HCT116 (cell line): ENCODE measurements around the gene SLC35G4. TPM values are rescaled to one million over a fixed set of nuclear protein-coding genes. Genes with fewer than 3 reads are reported as not detected.
"Not testable (repeated sequence)": the region's sequence is repeated elsewhere in the genome, so short reads cannot be mapped to it uniquely, and the experiment has no call there.

Source experiments
- ATAC-seq: fragments of 200-7000 bp; cut with Tn5 transposase; 2 replicates; pipeline ENCODE4 v1.9.1; 2020; ENCODE audit warnings: mild to moderate bottlenecking, moderate library complexity
- BruUV-seq: library from RNA; stranded (reverse); fragments of 400-500 nt; replicated peaks from 2 replicates; lab custom pipeline; 2021; lab: Mats Ljungman, UMichigan
- CTCF ChIA-PET: fragments of 300-600 bp; sonication (Branson Sonifier 250); formaldehyde crosslinking; loops from one replicate; lab custom pipeline; 2021; ENCODE audit warnings: antibody characterized with exemption; lab: Charles Lee
- POLR2A ChIA-PET: fragments of 300-600, 350-600 bp; sonication (Branson Sonifier 250); formaldehyde crosslinking; loops from one replicate; lab custom pipeline; 2021; ENCODE audit warnings: antibody characterized with exemption; lab: Charles Lee
- RAD21 ChIA-PET, 2 experiments: fragments of 300-600 bp; sonication (Branson Sonifier 250); formaldehyde crosslinking; loops; one replicate each; lab custom pipeline; 2023; ENCODE audit warnings: low total read pairs in 2 of 2; ENCODE audit not compliant: uncharacterized antibody in 2 of 2, unreplicated experiment in 2 of 2, low non-redundant PET in 1 of 2; lab: Charles Lee
- DNase-seq: peaks from one replicate; pipeline ENCODE4 v3.0.0-alpha.2; 2010; ENCODE audit warnings: low read depth, low spot score
- H2AFZ ChIP-seq: fragments of 200-600 bp; shearing (Covaris generic), sonication (generic); 2 replicates; pipeline ENCODE4 v1.6.1; 2017; ENCODE audit warnings: low read depth, mixed run types, mixed read lengths, antibody characterized with exemption, low read length; ENCODE audit not compliant: poor library complexity, severe bottlenecking
- H3K27ac ChIP-seq: 2 replicates; pipeline ENCODE4 v1.5.1; 2012; ENCODE audit warnings: low read depth, low read length
- H3K27me3 ChIP-seq: fragments of 200-600 bp; sonication (generic); 2 replicates; pipeline ENCODE4 v1.6.1; 2016; ENCODE audit warnings: mixed run types, low read length, mixed read lengths; ENCODE audit not compliant: insufficient read depth
- H3K36me3 ChIP-seq, 2 experiments: fragments of 200-500 bp in 1 of 2; fragments of 200-600 bp in 1 of 2; sonication (Bioruptor generic) in 1 of 2; sonication (generic) in 1 of 2; 2 replicates each; pipeline versions ENCODE4 v1.5.1 to v1.6.1; 2014 to 2016; ENCODE audit warnings: low read length in 2 of 2, inconsistent platforms in 1 of 2, mixed read lengths in 1 of 2, mixed run types in 1 of 2; ENCODE audit not compliant: insufficient read depth in 2 of 2, control insufficient read depth in 1 of 2
- H3K4me1 ChIP-seq, 2 experiments: fragments of 200-600 bp in 1 of 2; sonication (generic) in 1 of 2; 2 replicates each; pipeline versions ENCODE4 v1.5.1 to v1.6.1; 2012 to 2017; ENCODE audit warnings: low read length in 2 of 2, inconsistent platforms in 1 of 2, mild to moderate bottlenecking in 1 of 2, mixed read lengths in 1 of 2, mixed run types in 1 of 2, moderate library complexity in 1 of 2; ENCODE audit not compliant: insufficient read depth in 2 of 2, control insufficient read depth in 1 of 2
- H3K4me2 ChIP-seq: fragments of 200-600 bp; sonication (generic); 2 replicates; pipeline ENCODE4 v1.6.1; 2017; ENCODE audit warnings: mixed run types, low read length, mixed read lengths
- H3K4me3 ChIP-seq, 2 experiments: fragments of 200-600 bp in 1 of 2; sonication (generic) in 1 of 2; replicated peaks in 1 of 2; 2 replicates each; pipeline ENCODE4 v1.5.1; 2011 to 2016; ENCODE audit warnings: low read length in 2 of 2, control low read depth in 1 of 2, low read depth in 1 of 2, mild to moderate bottlenecking in 1 of 2, mixed read lengths in 1 of 2, mixed run types in 1 of 2
- H3K79me2 ChIP-seq: fragments of 200-600 bp; sonication (generic); 2 replicates; pipeline ENCODE4 v1.6.1; 2017; ENCODE audit warnings: mild to moderate bottlenecking, mixed run types, low read length, moderate library complexity, mixed read lengths; ENCODE audit not compliant: insufficient read depth
- H3K9ac ChIP-seq: fragments of 200-600 bp; sonication (generic); 2 replicates; pipeline ENCODE4 v1.6.1; 2016; ENCODE audit warnings: low read length, mixed read lengths
- H3K9me2 ChIP-seq: fragments of 200-600 bp; sonication (generic), shearing (Covaris generic); 2 replicates; pipeline ENCODE4 v1.6.1; 2017; ENCODE audit warnings: mixed run types, mild to moderate bottlenecking, moderate library complexity; ENCODE audit not compliant: insufficient read depth
- H3K9me3 ChIP-seq, 2 experiments: fragments of 200-500 bp in 1 of 2; fragments of 200-600 bp in 1 of 2; sonication (Bioruptor generic) in 1 of 2; sonication (generic) in 1 of 2; 2 replicates each; pipeline ENCODE4 v1.6.1; 2014 to 2017; ENCODE audit warnings: low read length in 2 of 2, mixed read lengths in 2 of 2, inconsistent platforms in 1 of 2, low read depth in 1 of 2, mild to moderate bottlenecking in 1 of 2, mixed run types in 1 of 2, moderate library complexity in 1 of 2; ENCODE audit not compliant: control insufficient read depth in 1 of 2, insufficient read depth in 1 of 2
- H4K20me1 ChIP-seq: fragments of 200-600 bp; sonication (generic), shearing (Covaris generic); 2 replicates; pipeline ENCODE4 v1.6.1; 2017; ENCODE audit warnings: mixed run types, mild to moderate bottlenecking, moderate library complexity; ENCODE audit not compliant: insufficient read depth
- intact Hi-C: fragments of 100-400 bp; cut with micrococcal nuclease; formaldehyde crosslinking; loops from 2 replicates; pipeline ENCODE4 v1.10.0; 2022
- total RNA-seq: library from RNA; stranded (reverse); gene quantifications from one replicate; pipeline ENCODE4 v1.2.1, GENCODE V29; 2021; ENCODE audit not compliant: unreplicated experiment

The SLC35G4 gene
- total RNA-seq, 1 experiment from 2014 or later, result not detected

DNA sequence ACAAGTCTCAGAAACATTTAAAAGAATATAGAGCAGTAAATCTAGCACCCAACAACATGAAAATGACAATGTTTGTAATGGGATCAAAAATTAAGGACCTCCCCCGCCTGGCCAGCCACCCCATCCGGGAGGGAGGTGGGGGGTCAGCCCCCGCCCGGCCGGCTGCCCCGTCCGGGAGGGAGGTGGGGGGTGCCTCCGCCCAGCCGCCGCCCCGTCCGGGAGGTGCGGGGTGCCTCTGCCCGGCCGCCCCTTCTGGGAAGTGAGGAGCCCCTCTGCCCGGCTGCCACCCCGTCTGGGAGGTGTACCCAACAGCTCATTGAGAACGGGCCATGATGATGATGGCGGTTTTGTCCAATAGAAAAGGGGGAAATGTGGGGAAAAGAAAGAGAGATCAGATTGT lies 778 bp upstream of the SLC35G4 start:
- intact Hi-C loops, H3K9me3 ChIP-seq, H3K4me3 ChIP-seq, H3K4me1 ChIP-seq, H3K9me2 ChIP-seq, H3K79me2 ChIP-seq, DNase-seq, H3K36me3 ChIP-seq, POLR2A ChIA-PET, H4K20me1 ChIP-seq, H3K27ac ChIP-seq, RAD21 ChIA-PET, ATAC-seq, H3K4me2 ChIP-seq, H3K9ac ChIP-seq, BruUV-seq, H2AFZ ChIP-seq, CTCF ChIA-PET: not testable (repeated sequence)
- H3K27me3 ChIP-seq, result peaks cover 27% of the 10 kb centered on the region; the same call in 1 of the 2 replicates

DNA sequence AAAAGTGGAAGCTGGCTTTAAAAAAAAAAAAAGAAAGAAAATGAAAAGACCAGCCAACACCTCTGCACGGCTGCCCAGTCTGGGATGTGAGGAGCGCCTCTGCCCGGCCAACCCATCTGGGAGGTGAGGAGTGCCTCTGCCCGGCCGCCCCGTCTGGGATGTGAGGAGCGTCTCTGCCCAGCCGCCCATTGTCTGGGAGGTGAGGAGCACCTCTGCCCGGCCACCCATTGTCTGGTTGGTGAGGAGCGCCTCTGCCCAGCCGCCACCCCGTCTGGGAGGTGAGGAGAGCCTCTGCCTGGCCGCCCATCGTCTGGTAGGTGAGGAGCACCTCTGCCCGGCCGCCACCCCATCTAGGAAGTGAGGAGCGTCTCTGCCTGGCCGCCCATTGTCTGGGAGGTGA lies 3.7 kb downstream of the SLC35G4 start:
- BruUV-seq, H3K9ac ChIP-seq, intact Hi-C loops, H3K9me2 ChIP-seq, H3K27me3 ChIP-seq, DNase-seq, ATAC-seq, CTCF ChIA-PET, H3K79me2 ChIP-seq, H3K36me3 ChIP-seq, H2AFZ ChIP-seq, H3K27ac ChIP-seq, H3K9me3 ChIP-seq, H3K4me3 ChIP-seq, H3K4me1 ChIP-seq, POLR2A ChIA-PET, H3K4me2 ChIP-seq, RAD21 ChIA-PET, H4K20me1 ChIP-seq: not testable (repeated sequence)

DNA sequence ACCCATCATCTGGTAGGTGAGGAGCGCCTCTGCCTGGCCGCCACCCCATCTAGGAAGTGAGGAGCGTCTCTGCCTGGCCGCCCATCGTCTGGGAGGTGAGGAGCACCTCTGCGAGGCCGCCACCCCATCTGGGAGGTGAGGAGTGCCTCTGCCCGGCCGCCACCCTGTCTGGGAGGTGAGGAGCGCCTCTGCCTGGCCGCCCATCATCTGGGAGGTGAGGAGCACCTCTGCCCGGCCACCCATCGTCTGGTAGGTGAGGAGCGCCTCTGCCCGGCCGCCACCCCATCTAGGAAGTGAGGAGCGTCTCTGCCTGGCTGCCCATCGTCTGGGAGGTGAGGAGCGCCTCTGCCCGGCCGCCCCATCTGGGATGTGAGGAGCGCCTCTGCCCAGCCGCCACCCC lies 4.2 kb downstream of the SLC35G4 start:
- H3K27ac ChIP-seq, H3K79me2 ChIP-seq, CTCF ChIA-PET, ATAC-seq, RAD21 ChIA-PET, H3K4me3 ChIP-seq, POLR2A ChIA-PET, H2AFZ ChIP-seq, H3K9me2 ChIP-seq, intact Hi-C loops, H3K9me3 ChIP-seq, BruUV-seq, H3K36me3 ChIP-seq, DNase-seq, H3K4me1 ChIP-seq, H3K4me2 ChIP-seq, H4K20me1 ChIP-seq, H3K9ac ChIP-seq, H3K27me3 ChIP-seq: not testable (repeated sequence)

DNA sequence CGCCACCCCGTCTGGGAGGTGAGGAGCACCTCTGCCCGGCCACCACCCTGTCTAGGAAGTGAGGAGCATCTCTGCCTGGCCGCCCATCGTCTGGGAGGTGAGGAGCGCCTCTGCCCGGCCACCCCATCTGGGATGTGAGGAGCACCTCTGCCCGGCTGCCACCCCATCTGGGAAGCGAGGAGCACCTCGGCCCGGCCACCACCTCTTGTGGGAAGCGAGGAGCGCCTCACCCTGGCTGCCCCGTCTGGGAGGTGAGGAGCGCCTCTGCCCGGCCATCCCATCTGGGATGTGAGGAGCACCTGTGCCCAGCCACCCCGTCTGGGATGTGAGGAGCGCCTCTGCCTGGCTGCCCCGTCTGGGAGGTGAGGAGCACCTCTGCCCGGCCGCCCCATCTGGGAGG lies 4.6 kb downstream of the SLC35G4 start:
- H3K27ac ChIP-seq, H2AFZ ChIP-seq, DNase-seq, H3K4me2 ChIP-seq, H3K9ac ChIP-seq, H3K4me3 ChIP-seq, CTCF ChIA-PET, ATAC-seq, H3K9me2 ChIP-seq, RAD21 ChIA-PET, H4K20me1 ChIP-seq, H3K4me1 ChIP-seq, H3K27me3 ChIP-seq, BruUV-seq, H3K36me3 ChIP-seq, intact Hi-C loops, H3K79me2 ChIP-seq, POLR2A ChIA-PET, H3K9me3 ChIP-seq: not testable (repeated sequence)

DNA sequence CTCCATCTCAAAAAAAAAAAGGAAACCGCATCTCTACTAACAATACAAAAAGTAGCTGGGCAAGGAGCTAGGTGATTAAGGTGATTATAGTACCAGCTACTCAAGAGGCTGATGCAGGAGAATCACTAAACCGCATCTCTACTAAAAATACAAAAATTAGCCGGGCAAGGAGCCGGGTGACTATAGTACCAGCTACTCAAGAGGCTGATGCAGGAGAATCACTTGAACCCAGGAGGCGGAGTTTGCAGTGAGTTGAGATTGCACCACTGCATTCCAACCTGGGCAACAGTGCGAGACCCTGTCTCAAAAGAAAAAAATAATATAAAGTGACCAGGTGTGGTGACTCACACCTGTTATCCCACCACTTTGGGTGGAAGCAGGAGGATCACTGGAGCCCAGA lies 5.6 kb downstream of the SLC35G4 start:
- H3K9me2 ChIP-seq, ATAC-seq, BruUV-seq, H3K4me2 ChIP-seq, H3K79me2 ChIP-seq, intact Hi-C loops, CTCF ChIA-PET, H4K20me1 ChIP-seq, H3K36me3 ChIP-seq, H3K27me3 ChIP-seq, H2AFZ ChIP-seq, H3K4me1 ChIP-seq, H3K9ac ChIP-seq, POLR2A ChIA-PET, H3K9me3 ChIP-seq, RAD21 ChIA-PET, DNase-seq, H3K4me3 ChIP-seq, H3K27ac ChIP-seq: not testable (repeated sequence)
